ENCODE results near the gene ERC1.

- TF ChIP-seq, protein P1, sequence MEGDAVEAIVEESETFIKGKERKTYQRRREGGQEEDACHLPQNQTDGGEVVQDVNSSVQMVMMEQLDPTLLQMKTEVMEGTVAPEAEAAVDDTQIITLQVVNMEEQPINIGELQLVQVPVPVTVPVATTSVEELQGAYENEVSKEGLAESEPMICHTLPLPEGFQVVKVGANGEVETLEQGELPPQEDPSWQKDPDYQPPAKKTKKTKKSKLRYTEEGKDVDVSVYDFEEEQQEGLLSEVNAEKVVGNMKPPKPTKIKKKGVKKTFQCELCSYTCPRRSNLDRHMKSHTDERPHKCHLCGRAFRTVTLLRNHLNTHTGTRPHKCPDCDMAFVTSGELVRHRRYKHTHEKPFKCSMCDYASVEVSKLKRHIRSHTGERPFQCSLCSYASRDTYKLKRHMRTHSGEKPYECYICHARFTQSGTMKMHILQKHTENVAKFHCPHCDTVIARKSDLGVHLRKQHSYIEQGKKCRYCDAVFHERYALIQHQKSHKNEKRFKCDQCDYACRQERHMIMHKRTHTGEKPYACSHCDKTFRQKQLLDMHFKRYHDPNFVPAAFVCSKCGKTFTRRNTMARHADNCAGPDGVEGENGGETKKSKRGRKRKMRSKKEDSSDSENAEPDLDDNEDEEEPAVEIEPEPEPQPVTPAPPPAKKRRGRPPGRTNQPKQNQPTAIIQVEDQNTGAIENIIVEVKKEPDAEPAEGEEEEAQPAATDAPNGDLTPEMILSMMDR (IDR thresholded peaks at IDR 0.05; ENCODE audit: low read length): no peak
- no peak for TF ChIP-seq EZH2 (IDR thresholded peaks at IDR 0.05; ENCODE audit: borderline replicate concordance, low read length)
These were observed 509.2 kb downstream of the ERC1 start for GRCh38 chr12:1500095-1500801.

All from OCI-LY1 (cell line).